ENCODE data around the gene KDM2A. TPM values are rescaled to one million over a fixed set of nuclear protein-coding genes. Genes with fewer than 3 reads are reported as not detected.

KDM2A gene
- total RNA-seq, 1 experiment from 2014 or later: 13.4 TPM

- in situ Hi-C loops (cut with HindIII; ENCODE audit: low sequenced_read_pairs): no loop called here
These were observed 168.5 kb downstream of the KDM2A start for GRCh38 chr11:67287355-67288197.

GRCh38 chr11:67288198-67288451 lies 169.1 kb downstream of the KDM2A start:
- in situ Hi-C loops (cut with HindIII; ENCODE audit: low sequenced_read_pairs): no loop called here
- DNase-seq (ENCODE audit: low spot score): no peak

More at GRCh38 chr11:67287355-67288197, 168.5 kb downstream of the KDM2A start:
- no peak for DNase-seq (ENCODE audit: low spot score)

- DNase-seq (ENCODE audit: low spot score): peak; percentile 75
- in situ Hi-C loops (cut with HindIII; ENCODE audit: low sequenced_read_pairs): no loop called here
These were observed 169.6 kb downstream of the KDM2A start for GRCh38 chr11:67288452-67289225.

GRCh38 chr11:67289226-67289650 lies 170.2 kb downstream of the KDM2A start, which contains the start of gene ANKRD13D:
TSS of gene ANKRD13D (plus strand) at chr11:67289303. CDS start at chr11:67289461, 158 bp downstream.
- in situ Hi-C loops (cut with HindIII; ENCODE audit: low sequenced_read_pairs): no loop called here
- DNase-seq (ENCODE audit: low spot score): no peak

- in situ Hi-C loops (cut with HindIII; ENCODE audit: low sequenced_read_pairs): no loop called here
These were observed 170.8 kb downstream of the KDM2A start for GRCh38 chr11:67289651-67290479.

GRCh38 chr11:67290801-67291200 lies 171.7 kb downstream of the KDM2A start:
- DNase-seq (ENCODE audit: low spot score): no peak
- in situ Hi-C loops (cut with HindIII; ENCODE audit: low sequenced_read_pairs): no loop called here

More at GRCh38 chr11:67289651-67290479, 170.8 kb downstream of the KDM2A start:
- DNase-seq (ENCODE audit: low spot score): no peak

GRCh38 chr11:67291481-67292381 lies 172.7 kb downstream of the KDM2A start:
- in situ Hi-C loops (cut with HindIII; ENCODE audit: low sequenced_read_pairs): no loop called here

GRCh38 chr11:67292671-67293070 lies 173.6 kb downstream of the KDM2A start:
- in situ Hi-C loops (cut with HindIII; ENCODE audit: low sequenced_read_pairs): no loop called here
- DNase-seq (ENCODE audit: low spot score): no peak

More at GRCh38 chr11:67291481-67292381, 172.7 kb downstream of the KDM2A start:
- DNase-seq (ENCODE audit: low spot score): no peak

GRCh38 chr11:67293090-67293489 lies 174.0 kb downstream of the KDM2A start:
- in situ Hi-C loops (cut with HindIII; ENCODE audit: low sequenced_read_pairs): no loop called here
- no peak for DNase-seq (ENCODE audit: low spot score)

GRCh38 chr11:67295846-67296245 lies 176.8 kb downstream of the KDM2A start:
- DNase-seq (ENCODE audit: low spot score): no peak
- in situ Hi-C loops (cut with HindIII; ENCODE audit: low sequenced_read_pairs): no loop called here

- no peak for DNase-seq (ENCODE audit: low spot score)
- in situ Hi-C loops (cut with HindIII; ENCODE audit: low sequenced_read_pairs): no loop called here
These were observed 179.7 kb downstream of the KDM2A start for GRCh38 chr11:67298786-67299185.

- DNase-seq (ENCODE audit: low spot score): no peak
- in situ Hi-C loops (cut with HindIII; ENCODE audit: low sequenced_read_pairs): no loop called here
These were observed 180.6 kb downstream of the KDM2A start for GRCh38 chr11:67299471-67300191.

GRCh38 chr11:67300256-67300755 lies 181.2 kb downstream of the KDM2A start:
- in situ Hi-C loops (cut with HindIII; ENCODE audit: low sequenced_read_pairs): no loop called here
- no peak for DNase-seq (ENCODE audit: low spot score)

GRCh38 chr11:67300756-67301312 lies 181.8 kb downstream of the KDM2A start:
- DNase-seq (ENCODE audit: low spot score): no peak
- in situ Hi-C loops (cut with HindIII; ENCODE audit: low sequenced_read_pairs): no loop called here

- in situ Hi-C loops (cut with HindIII; ENCODE audit: low sequenced_read_pairs): no loop called here
- no peak for DNase-seq (ENCODE audit: low spot score)
These were observed 182.4 kb downstream of the KDM2A start for GRCh38 chr11:67301313-67301921.

- in situ Hi-C loops (cut with HindIII; ENCODE audit: low sequenced_read_pairs): no loop called here
These were observed 183.0 kb downstream of the KDM2A start for GRCh38 chr11:67301951-67302516.

More at GRCh38 chr11:67301951-67302516, 183.0 kb downstream of the KDM2A start:
- DNase-seq (ENCODE audit: low spot score): peak; percentile 79

Data from G401 (cell line).